ELF-1 (cell line): Measurements from ENCODE around the gene TOP3B.

Experiments used
- DNase-seq: peaks from one replicate; pipeline ENCODE4 v3.0.0-alpha.2; 2016; ENCODE audit warnings: low read depth, low spot score

The TOP3B gene

DNA sequence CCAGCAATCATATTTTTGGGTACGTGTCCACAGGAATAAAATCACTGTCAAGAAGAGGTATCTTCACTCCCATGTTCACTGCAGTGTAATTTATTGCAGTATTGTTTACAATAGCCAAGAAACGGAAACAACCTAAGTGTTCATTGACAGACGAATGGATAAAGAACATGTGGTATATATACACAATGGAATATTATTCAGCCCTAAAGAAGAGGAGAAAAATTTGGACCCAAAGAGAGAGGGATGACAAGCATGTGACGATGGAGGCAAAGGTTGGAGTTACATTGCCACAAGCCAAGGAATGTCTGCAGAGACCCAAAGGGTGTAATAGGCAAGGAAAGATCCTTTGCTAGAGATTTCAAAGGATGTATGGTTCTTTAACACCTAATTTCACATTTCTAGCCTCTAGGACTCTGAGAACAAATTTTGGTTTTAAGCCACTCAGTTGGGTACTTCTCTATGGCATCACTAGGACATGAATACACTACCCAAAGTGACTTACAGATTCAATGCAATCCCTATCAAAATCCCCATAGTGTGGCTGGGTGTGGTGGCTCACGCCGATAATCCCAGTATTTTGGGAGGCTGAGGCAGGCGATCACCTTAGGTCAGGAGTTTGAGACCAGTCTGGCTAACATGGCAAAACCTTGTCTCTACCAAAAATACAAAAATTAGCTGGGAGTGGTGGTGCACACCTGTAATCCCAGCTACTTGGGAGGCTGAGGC is 31.1 kb upstream of the TOP3B start:
- DNase-seq, result no peak

DNA sequence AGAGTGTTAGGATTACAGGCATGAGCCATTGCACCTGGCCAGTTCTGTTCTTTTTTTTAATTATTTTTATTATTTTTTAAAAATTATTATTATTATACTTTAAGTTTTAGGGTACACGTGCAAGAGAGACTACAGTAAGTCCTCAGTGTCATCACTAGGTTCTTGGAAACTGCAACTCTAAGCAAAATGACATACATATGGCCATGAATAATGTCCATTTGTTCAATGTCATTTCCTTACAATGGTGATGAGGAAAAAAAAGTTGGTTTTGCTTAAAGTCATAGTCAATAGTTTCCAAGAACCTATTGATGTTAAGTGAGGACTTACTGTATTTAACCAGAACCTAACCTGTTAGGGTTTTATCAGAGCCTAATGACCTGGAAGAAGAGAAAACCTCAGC is 29.4 kb upstream of the TOP3B start:
- DNase-seq, result no peak

GRCh38 chr22:22010358-22010757 is 27.8 kb upstream of the TOP3B start:
- no peak for DNase-seq

GRCh38 chr22:22009661-22010060 is 27.1 kb upstream of the TOP3B start:
- DNase-seq, result no peak

DNA sequence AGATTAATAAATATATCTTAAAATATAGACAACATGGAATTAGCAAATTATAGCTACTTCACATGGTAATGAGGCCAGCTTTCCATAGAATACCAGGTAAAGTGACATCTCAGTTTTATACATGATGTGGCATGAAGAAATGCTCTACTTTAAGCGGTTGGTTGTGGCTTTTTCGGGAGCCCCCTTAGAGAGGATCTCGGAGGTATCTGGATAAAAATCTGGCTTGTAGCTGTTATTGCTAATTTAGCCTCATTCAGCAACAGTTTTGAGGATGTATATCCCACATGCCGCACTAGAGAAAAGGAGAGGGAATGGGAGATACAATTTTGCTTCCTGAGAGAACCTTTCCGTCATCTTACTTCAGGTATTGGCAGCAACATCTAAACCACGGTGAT is 24.0 kb upstream of the TOP3B start:
- DNase-seq, result no peak

GRCh38 chr22:22005945-22006595 is 23.5 kb upstream of the TOP3B start:
- no peak for DNase-seq

- no peak for DNase-seq
These were observed 20.6 kb upstream of the TOP3B start for GRCh38 chr22:22003233-22003632.

GRCh38 chr22:22002526-22003055 is 20.0 kb upstream of the TOP3B start:
- DNase-seq, result no peak

DNA sequence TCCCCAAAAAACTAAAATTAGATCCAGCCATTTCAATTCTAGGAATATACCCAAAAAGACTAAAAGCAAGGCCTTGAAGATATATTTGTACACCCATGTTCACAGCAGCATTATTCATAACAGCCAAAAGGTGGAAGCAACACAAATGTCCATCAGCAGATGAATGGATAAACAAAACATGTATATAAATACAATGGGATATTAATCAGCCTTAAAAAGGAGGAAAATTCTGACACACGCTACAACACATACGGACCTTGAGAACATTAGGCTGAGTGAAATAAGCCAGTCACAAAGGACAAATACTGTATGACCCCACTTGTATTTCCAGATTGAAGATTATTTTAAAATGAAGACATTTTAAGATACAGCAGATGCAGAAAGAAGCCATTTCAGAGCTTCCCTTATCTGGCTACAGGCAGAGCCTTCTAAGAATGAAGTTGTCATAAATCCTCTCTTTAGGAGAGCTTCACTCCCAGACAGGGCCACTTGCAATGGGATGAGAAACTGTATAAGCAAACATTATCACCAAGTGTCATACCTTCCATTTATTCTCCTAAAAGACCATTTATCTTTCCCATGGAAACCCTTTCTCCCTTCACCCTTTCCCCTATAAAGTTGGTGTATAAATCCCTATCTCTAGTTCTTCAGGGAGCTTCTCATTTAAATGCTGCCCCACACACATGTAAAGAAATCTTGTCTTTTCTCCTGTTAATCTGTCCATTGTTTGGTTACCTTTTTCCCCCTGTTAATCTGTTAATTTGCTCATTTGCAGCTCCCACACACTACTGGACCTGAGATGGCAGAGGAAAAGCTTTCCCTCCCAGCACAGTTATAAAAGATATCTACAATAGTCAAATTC is 19.3 kb upstream of the TOP3B start:
- DNase-seq, result no peak

- DNase-seq, result no peak
These were observed 16.1 kb upstream of the TOP3B start for GRCh38 chr22:21998595-21999247.

DNA sequence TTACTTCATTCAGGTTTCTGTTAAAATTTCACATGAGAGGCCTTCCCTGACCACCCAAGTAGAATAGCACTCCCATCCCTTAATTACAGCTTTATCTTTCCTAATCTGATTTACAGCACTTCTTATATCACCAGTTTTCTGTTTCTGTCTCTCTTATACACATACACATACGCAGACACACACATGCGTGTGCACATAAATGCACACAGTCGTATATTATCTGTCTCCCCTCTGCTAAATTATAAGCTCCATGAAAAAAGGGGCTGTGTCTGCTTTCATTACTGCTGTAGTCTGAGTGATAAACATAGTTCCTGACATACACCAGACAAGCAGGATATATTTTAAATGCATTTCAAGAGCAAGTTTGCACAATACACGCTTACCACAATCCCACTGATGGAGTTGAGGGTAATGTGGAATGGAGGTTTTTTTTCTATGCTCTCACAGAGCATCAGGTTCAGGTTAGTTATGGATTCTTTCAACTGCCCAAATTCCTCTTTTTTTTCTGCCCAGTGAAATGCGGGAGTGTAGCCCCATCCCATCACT is 13.7 kb upstream of the TOP3B start:
- no peak for DNase-seq

- DNase-seq, result no peak
These were observed 13.1 kb upstream of the TOP3B start for GRCh38 chr22:21995660-21996059.

GRCh38 chr22:21994881-21995444 is 12.4 kb upstream of the TOP3B start:
- DNase-seq, result no peak

DNA sequence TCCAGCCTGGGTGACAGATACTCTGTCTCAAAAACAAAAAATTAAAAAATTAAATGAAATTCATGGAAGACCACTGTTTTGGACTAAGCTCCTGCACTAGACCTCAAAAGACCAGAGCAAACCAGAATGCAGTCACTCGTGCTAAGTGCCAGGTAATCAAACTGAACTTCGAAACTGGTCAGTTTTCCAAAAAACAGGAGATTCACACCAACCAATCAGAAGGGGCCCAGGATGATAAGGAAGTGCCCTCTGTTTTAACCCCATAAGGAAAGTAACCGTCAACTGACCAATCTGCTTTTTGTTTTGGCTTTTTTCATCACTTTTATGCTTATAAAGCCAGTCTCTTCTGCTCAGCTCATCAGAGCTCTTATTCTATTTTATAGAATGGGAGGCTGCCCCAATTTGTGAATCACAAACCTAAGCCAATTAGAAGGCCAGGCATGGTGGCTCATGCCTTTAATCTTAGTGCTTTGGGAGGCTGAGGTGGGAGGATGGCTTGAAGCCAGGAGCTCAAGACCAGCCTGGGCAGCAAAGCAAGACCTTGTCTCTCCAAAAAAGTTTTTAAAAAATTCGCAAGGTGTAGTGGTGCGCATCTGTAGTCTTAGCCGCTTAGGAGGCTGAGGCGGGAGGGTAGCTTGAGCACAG is 10.1 kb upstream of the TOP3B start:
- DNase-seq, result no peak

DNA sequence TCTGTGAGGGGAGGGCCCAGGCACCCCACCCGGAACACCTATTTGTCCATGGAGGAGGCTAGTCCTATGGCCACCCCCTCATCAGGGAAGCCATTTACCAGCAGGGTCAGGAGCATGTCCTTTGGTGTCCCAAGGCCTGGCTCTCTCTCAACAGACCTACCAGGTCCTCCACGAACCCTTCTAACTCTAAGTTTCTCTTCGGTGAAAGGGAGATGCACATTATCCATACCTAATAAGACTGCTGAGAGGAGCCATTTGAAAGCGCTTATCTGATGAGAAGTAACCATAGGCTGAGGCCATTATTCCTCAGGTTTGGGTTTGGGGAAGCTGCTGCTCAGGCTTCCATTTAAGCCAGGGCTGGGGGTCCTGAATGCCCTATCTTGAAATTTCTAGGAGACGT is 9.2 kb upstream of the TOP3B start:
- no peak for DNase-seq

DNA sequence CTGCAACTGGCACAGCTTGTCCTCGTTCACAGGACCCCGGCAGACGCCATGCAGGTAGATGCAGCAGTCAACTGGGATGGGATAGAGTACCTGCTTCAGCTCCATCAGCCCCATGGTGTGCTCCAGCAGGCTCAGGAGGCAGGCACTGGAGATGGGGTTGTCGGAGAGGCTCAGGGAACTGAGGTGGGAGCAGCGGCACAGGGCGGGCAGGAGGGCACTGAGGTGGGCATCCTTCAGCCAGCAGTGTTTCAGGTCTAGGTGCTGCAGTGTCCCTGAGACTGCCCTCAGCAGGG is 8.7 kb upstream of the TOP3B start:
- no peak for DNase-seq

DNA sequence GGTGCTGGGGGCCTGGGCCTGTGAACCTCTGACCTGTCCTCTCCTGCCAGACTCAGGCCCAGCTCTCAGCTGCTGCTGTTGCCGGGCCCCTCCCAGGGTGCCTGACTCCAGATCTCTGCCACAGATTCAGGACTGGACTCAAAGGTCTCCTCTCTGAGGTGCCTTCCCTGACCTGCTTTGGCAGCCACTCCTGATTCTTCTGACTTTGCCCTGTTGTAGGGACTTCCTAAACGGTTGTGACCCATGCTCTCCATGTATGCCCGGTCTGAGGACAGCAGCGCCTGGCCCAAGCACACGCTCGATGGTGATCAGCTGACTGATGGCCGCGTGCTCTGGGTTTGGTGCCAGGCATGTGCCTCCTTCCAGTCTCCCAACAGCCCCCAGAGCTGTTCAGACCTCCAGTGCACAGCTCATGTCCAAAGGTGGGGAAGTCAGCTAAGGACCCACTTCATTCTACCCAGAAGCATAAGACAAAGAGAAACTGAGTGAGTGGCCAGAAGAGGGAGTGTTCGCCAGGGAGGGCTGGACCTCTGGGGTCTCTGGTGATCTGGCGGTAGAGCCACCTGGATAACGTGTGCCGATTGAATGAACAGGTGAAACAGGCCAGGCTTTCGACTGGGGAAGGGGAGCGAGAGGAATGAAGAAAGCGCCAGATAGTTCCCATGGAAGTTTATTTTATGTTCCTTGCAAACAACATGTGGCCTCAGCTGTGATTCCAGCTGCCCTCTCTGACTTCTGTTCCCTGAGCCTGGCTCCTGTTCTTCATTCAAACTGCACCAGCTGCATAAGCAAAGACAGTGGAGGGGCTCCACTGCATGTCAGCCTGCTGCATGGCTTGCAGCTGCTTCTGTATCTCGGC is 8.1 kb upstream of the TOP3B start:
- no peak for DNase-seq

- DNase-seq, result no peak
These were observed 6.5 kb upstream of the TOP3B start for GRCh38 chr22:21989049-21989448.

DNA sequence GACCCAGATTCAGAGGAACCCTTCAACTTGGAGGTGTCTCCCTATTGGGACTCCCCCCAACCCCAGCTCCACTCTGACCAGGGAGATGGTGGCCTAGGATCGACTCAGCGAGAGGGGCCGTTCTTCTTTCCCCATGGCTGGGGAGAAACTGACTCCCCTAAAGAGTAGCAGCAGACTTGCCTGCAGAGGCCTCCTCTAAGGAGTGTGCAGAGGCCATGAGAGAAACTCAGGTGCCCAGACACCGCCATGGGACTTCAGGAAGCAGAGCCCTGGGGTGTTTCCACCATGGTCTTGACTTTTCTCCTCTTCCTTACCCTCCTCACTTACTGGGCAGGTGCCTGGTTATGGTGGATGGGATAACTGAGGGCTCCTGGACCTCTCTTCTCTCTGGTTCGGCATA is 2.6 kb upstream of the TOP3B start:
- no peak for DNase-seq

DNA sequence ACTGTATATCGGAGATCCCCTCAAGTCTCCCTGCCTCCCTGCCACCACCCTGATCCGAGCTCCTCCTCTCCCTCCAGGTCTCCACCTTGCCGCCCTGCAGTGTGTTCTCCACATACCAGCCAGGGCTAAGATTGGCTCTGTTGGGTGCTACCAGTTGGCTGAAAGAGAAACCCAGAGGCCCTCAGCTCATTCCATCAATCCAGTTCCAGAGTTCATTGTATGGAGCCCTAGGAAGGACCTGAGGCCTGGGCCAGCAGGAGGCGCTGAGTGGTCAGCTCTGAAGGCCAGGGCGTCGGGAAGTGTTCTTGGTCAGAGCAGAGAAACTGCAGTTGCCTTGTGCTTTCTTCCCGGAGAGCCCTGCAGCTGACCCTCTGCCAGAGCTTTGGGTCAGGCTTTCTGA is 2.2 kb upstream of the TOP3B start:
- peak; percentile 81 for DNase-seq
